Measurements from ENCODE around the gene PYURF.

Gene PYURF

DNA sequence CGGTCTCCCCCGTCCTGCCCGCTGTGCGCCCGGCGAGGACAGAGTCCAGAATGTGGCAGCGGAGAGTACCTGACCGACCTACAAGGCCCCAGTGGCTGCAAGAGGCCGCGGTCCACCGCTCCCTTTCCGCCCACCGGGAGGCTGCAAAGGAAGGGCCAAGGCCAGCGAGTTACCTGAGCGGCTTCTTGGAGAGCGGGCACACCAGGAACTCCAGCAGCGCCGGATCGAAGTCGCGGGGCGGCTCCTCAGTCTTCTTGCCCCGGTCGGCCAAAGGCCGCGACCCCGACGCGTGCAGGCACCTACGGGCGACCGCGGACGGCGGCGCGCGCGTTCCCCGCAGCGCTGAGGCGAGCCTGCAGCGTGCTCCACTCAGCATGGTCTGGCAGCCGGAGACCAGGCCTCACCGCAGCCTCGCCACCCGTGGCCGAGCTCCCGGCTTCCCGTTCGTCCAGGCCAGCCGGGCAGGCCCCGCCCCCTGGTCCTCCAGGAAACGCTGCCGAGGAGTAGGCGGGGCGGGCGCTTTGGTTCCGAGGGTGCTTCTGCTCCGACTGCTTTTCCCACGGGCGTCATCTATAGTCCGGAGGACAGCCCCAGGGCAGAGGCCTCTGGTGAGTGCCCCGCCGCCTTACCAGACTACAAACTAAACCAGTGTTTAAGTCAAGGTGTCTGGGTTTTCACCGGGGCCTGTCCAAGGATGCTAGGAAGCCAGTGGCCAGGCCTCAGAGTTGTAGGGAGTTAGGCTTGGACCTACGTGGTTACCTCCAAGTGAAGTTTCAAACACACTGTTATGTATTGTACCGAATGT is at the start of gene PYURF:
PYURF (minus strand) TSS at position 452 of the 805 bp plus-strand sequence; CDS start at position 376, 76 bp downstream.
- DNase-seq: peak; percentile 86

DNA sequence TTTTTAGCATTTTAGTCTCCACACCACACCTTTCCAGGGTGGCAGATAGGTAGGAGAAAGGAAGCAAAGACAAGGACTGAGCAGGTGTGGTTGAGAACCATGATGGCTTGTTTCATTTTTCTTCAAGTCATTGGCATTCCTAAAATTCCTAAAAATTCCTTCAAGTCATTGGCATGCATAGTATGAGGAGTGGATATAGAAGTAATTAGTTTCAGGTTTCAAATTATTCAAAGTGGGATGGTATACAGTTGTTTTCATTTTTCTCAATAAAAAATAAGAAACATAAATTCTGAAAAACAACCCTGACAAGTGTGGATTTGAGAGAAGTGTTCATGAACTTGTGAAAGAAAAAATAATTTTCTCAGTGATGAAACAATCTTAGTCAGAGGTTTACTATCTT is 46.4 kb upstream of the PYURF start:
- no peak for DNase-seq

- DNase-seq: no peak
Observed at GRCh38 chr4:88567591-88567990, 44.0 kb upstream of the PYURF start.

DNA sequence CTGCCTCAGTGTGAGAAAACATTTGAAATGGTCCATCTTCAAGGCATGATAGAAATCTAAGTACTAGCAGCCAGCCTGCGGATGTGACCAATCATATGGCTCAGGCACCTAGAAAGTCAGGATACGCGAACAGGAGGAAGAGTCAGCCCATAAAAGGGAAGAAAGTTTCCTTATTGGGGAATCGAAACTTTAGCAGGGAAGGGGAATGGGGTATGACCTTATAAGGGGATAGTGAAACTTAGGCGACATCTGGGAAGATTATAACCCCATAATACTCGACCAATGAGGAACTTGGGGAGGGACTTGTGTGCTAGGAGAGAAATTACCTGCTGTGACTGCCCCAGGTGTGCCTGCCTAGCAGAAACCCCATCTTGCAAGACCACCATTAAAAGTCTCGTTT is 26.2 kb upstream of the PYURF start:
- no peak for DNase-seq

- peak; percentile 53 for DNase-seq
Observed at GRCh38 chr4:88539322-88540068, 15.9 kb upstream of the PYURF start.

DNA sequence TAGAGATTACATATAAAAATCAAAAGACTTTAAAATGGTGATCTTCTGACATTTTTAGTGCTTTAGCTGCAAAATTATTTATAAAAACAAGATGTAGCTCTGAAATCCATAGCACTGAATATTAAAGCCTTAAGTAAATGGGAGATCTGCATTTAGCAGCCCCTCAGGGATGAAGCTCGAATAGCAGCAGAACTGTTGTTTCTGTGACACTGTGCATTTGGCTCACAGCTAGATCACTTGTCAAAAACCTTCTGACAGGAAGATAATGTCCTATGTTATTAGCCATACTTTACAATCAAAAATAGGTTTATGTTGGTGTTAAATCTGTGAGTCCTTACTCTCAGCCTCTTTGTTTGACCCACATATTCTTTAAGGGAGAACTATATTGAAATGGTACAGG is 14.1 kb upstream of the PYURF start:
- no peak for DNase-seq

- DNase-seq: no peak
Observed at GRCh38 chr4:88535090-88535755, 11.6 kb upstream of the PYURF start.

DNA sequence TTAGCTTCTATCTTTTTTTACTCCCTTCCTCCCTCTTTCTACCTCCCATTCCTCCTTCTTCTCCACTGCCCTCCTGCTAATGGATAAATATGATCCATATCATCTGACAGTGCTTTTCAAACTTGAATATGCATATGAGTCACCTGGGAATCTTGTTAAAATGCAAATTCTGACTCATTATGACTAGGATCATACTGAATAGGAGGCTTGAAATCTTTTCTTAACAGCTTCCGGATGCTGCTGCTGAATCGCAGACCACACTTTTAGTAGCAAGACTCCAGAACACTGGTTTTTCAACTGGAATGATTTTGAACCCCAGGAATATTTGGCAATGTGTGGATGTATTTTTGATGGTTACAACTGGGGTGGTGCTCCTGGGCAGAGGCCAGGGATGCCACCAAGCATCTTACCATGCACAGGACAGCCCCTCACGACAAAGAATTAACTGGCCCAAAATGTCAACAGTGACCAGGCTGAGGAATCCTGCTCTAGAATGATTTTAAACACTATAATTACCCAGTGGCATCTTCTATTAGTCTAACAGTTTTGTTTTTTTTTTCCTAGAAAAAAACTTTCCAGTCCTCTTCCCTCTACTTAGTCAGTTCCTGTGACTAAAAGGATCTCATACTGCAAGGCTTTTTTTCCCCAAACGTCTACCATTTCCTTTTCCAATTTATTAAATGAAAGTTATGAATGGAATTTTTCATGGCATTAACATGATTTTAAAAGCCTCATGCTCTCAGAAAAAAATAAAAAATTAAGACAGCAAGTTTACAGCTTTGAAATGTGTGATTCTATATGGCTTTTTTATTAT is 10.6 kb upstream of the PYURF start:
- no peak for DNase-seq

- DNase-seq: no peak
Observed at GRCh38 chr4:88533088-88533790, 9.7 kb upstream of the PYURF start.

- DNase-seq: no peak
Observed at GRCh38 chr4:88531549-88531948, 8.0 kb upstream of the PYURF start.

DNA sequence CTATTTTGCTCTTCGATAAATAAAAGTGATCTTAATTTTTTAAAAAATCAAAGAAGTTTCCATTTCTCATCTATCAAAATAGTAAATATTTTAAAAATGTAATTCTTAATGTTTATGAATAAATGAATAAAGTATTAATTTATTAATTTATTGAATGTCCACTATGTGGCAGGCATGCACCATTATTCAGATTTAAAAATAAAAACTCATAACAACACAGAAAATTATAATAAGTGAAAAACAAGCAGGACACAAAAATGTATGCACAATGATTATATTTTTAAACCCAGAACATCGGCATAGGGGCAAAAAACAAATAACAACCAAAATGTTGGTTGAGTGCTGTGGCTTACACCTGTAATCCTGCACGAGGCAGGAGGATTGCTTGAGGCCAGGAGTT is 5.3 kb upstream of the PYURF start:
- no peak for DNase-seq

DNA sequence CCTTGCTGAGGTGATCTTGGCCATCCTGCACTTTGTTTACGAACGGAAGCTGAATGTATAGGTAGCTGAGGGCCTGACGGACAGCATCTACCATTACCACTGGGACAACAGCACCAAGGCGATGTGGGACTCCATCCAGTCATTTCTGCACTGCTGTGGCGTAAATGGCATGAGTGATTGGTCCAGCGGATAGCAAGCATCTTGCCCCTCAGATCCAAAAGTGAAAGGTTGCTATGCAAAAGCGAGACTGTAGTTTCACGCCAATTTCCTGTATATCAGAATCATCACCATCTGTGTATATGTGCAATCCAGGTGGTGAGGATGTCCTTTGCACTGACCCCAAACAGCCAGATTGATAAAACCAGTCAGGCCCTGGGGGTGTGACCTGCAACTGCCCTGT is 4.2 kb upstream of the PYURF start:
- DNase-seq: no peak

- peak; percentile 16 for DNase-seq
Observed at GRCh38 chr4:88526221-88526815, 2.7 kb upstream of the PYURF start.

DNA sequence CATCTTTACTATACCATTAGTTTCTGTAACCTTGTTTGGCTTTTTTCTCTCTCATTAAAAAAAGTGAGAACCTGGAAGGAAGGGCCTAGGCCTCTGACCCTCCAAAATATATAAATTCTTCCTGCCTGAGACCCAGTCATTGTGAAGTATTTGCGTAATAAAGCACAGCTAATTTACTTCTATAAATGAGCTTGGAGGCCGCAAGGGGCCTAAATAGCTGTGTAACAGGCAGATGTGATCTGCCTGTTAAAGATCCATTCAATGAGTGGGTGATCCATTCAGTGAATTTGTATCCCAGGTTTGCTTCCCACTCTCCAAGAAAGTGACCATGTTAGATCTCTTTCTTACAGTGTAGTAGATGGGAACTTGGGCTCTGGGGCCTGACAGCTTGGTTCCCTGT is 595 bp upstream of the PYURF start:
- DNase-seq: no peak

- DNase-seq: no peak
Observed at GRCh38 chr4:88522702-88523324, 763 bp downstream of the PYURF start.

GRCh38 chr4:88518911-88519310 is 4.7 kb downstream of the PYURF start:
- no peak for DNase-seq

DNA sequence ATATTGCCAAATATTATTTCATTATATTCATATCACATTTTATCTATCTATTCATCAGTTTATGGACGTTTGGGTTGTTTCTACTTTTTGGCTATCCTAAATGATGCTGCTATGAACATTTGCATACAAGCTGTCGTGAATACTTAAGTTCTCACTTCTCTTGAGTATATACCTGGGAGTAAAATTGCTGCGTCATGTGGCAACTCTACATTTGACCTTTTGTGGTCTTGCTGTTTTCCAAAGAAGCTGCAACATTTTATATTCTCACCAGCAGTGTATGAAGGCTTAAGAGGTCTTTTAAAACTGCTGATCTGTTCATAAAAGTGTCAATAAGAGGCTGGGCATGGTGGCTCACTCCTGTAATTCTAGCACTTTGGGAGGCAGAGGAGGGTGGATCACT is 5.8 kb downstream of the PYURF start:
- DNase-seq: no peak

DNA sequence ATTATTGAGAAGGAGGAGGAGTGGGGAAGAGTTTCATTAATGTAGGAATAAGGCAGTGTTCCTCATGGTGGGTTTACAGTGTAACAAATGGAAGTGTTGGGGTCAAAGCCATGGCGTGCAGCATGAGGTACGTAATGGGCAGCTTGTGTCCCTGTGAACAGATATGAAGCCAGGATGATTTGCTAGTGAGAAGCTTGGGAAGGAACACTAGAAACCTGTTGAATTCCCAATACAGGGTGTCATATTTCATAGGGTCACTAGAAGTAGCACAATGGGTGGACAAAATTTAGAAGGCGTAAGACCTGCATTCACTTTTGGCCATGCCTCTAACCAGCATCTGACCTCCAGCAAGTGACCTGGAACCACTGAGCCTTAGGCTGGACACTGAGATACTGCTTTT is 6.8 kb downstream of the PYURF start:
- no peak for DNase-seq

DNA sequence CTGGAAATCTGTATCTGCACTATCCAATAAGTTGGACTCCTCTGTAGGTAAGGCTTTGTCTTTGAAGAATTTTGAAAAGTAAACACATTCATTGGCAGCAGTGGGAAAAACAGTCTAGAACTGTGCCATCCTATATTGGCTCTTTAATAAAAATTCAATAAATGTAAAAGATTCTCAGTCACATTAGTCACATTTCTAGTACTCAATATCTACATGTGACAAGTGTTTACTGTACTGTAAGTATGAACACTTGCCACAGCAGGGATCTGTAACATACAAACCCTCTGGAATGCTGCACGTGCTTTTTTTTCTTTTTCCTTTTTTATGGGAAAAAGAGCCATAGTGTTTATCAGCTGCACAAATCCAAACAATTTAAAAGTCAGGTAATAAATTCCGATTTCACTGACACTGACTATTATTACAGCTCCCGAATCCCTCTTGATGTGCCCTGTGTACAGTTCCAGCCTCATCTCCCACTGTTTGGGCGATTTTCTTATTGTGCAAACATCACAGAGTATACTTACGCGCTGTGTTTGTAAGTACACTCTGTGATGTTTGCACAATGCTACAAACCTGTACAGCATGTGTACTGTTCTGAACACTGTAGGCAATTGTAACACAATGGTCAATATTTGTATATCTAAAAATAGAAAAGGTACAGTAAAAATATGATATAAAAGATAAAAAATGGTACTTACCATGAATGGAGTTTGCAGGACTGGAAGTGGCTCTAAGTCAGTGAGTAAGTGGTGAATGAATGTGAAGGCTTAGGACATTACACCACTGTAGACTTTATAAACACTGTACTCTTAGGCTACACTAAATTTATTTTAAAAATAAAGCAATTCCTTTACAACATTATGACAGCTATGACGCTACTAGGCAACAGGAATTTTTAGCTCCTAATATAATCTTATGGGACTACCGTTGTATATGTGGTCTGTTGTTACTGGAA is 8.7 kb downstream of the PYURF start:
- DNase-seq: no peak

GRCh38 chr4:88511236-88511635 is 12.3 kb downstream of the PYURF start:
- no peak for DNase-seq
